ENCODE measurements around the gene EFNA2.

EFNA2 gene

DNA sequence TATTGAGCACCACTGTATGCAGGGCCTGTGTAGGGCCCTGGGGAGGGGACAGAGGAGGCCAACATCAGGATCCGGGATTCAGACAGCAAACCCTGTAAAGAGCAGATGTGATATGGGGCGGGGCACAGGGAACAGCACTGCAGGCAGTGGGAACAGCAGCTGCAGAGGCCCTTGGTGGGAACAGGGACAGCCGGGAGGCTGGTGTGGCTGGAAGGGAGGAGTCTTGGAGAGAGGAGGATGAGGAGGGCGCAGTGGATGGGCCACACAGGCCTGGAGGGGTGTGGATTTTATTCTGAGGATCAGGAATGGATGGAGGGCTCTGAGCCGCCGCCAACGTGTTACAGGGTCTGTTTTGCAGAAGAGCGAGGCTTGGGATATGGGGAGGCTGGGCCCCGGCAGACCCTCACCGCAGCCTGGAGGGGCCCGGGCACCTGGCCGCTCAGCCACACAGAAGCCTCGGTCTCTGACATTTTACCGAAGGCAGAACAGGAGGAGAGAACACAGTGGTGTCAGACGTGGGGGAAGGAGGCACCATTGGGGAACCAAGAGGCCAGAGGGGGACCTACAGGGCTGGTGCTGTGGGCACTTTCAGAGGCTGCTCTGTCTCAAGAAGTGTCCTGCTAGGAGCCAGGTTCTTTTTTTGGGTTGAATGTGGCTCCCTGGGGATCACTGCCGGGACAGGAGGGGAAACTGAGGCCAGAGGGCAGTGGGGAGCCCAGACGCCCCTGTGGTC lies 6.9 kb downstream of the EFNA2 start:
- TF ChIP-seq, protein P1, sequence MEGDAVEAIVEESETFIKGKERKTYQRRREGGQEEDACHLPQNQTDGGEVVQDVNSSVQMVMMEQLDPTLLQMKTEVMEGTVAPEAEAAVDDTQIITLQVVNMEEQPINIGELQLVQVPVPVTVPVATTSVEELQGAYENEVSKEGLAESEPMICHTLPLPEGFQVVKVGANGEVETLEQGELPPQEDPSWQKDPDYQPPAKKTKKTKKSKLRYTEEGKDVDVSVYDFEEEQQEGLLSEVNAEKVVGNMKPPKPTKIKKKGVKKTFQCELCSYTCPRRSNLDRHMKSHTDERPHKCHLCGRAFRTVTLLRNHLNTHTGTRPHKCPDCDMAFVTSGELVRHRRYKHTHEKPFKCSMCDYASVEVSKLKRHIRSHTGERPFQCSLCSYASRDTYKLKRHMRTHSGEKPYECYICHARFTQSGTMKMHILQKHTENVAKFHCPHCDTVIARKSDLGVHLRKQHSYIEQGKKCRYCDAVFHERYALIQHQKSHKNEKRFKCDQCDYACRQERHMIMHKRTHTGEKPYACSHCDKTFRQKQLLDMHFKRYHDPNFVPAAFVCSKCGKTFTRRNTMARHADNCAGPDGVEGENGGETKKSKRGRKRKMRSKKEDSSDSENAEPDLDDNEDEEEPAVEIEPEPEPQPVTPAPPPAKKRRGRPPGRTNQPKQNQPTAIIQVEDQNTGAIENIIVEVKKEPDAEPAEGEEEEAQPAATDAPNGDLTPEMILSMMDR (IDR thresholded peaks at IDR 0.05), result no peak

DNA sequence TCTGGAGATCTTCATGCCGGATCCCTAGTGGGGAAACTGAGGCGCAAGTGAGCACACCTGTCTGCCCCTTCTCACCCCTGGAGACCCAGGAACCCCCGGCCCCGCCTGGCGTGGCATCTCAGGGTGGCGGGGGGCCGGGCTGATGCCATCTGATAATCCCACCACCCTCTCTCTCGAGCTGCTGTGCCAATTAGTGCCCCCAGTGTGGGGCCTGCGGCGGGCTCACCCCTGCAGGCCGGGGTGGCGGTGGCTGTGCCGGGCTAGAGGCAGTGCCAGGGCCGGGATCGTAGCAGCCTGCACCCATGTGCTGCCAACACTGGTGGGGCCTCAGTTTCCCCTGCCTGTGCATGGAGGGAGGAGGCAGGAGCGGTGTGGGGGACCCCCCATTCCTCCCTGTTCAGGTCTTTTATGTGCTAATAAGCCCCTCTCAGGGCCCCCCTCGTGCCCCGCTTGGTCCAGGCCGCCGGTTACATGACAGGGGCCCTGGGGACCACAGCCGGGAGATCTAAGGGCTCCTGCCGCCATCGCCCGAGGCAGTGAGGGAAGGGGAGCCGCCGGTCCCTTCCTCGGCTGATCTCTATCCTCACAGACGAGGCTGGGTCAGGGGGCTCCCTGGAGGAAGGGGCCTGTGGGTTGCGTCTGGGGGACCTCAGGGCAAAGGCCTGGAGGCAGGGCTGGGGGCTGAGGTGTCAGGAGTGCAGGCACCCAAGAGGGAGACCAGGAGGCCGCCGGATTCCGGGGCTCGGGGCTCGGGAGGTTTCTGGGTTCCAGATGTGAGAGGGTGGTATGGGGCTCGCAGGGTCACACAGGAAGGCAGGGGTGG lies 8.3 kb downstream of the EFNA2 start:
- TF ChIP-seq, protein P1 (IDR thresholded peaks at IDR 0.05), result no peak

DNA sequence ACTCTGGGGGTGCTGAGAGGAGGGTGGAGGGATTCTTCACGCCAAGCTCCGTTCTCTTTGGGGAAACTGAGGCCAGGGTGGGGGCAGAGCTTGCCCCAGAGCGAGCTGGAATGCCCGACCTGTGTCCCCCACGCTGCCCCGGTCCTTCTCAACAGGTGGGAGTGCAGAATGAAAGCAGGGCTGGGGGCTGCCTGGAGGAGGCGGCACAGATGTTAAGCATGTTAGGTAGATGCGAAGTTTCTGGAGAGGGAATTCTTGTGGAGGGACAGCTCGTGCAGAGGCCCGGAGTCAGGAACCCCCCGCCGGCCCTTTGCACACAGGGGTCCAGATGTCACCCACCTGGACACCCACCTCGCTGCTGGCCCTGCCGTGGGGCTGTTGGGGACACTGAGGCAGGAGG lies 9.0 kb downstream of the EFNA2 start:
- TF ChIP-seq, protein P1 (IDR thresholded peaks at IDR 0.05), result no peak

DNA sequence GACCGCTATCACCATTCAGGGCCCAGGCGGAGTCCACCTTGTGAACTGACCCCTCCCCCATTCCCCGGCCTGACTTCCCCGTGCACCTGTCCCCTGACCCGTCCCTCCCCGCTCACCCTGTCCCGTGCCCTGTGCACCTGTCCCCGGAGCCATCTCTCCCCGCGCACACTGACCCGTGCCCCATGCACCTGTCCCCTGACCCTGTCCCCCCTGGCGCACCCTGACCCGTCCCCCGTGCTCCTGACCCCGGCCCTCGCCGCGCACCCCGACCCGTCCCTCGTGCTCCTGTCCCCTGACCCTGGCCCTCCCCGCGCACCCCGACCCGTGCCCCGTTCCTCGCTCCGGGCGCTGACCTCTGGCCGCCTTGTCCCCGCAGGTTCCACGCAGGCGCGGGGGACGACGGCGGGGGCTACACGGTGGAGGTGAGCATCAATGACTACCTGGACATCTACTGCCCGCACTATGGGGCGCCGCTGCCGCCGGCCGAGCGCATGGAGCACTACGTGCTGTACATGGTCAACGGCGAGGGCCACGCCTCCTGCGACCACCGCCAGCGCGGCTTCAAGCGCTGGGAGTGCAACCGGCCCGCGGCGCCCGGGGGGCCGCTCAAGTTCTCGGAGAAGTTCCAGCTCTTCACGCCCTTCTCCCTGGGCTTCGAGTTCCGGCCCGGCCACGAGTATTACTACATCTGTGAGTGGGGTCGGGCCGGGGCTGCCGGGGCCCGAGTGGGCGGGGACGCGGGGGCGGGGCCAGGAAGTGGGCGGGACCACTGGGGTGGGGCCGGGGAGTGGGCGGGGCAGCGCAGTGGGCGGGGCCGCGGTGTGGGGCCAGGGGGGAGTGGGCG lies 9.7 kb downstream of the EFNA2 start:
- TF ChIP-seq, protein P1 (IDR thresholded peaks at IDR 0.05), result no peak

DNA sequence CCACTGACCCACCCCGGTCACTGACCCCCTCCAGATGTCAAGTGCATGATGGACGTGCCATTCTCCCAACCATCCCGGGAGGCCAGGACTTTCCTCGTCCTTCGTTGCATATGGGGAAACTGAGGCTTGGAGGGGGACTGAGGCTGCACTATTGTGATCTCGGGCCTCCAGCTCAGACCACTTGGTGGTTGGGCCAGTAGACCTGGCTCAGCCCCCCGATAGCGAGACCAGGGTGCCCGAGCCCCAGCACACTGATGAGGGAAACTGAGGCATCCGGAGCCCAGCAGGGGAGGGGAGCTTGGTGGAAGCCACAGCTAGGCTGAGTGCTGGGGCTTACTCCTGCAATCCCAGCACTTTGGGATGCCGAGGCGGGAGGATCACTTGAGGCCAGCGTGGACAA lies 10.4 kb downstream of the EFNA2 start:
- TF ChIP-seq, protein P1 (IDR thresholded peaks at IDR 0.05), result no peak

DNA sequence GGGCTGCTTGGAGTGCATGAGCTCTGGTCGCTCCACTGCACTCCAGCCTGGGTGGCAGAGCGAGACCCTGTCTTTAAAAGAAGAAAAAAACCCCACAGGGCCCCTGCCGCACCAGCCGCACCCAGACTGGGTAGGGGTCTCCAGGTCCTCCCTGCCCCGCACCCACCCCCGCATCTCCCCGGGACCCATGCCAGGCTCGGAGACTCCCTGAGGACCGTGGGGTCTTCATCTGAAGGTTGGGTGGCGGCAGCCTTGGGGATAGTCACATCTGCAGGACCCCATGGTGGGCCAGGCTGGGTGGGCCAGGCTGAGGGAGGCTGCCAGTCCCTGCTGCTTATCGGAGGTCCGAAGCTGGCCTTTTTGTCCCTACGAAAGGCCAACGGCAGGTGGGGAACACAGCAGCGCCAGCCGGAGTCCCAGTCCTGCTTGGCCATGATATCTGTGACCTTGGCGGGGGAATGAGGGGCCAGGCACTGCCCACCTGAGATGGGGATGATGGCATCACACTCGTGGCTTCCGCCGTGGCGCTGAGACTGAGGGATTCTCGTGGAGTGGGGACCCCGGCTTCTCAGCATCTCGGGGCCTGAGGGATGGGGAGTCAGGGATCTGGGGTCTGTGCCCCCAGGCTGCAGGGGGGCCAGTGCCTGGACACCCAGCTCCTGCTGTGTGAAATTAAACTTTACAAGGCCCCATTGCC lies 11.1 kb downstream of the EFNA2 start:
- TF ChIP-seq, protein P1 (IDR thresholded peaks at IDR 0.05), result no peak

DNA sequence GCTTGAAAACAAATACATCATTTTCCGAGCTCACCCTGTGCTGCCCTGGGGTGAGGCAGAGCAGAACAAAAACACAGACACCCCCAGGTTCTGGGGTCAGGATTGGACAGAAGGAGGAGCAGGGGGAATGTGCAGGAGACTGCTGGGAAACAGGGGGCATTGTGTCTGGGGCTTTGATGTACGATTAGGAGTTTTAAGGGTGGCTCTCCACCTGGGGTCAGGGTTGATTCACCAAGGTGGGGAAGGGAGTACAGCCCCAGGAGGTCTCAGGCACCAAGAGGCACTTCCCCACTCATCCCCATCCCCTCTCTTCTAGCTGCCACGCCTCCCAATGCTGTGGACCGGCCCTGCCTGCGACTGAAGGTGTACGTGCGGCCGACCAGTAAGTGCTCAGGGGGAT lies 12.6 kb downstream of the EFNA2 start:
- TF ChIP-seq, protein P1 (IDR thresholded peaks at IDR 0.05), result no peak
